ENCODE measurements around the gene GLRA3. TPM values are rescaled to one million over a fixed set of nuclear protein-coding genes. Genes with fewer than 3 reads are reported as not detected.

The GLRA3 gene
- total and polyA plus RNA-seq, 2 of the 8 experiments (the other 6 are each of a cell fraction or from before 2014, with no cell fraction given): 0.02 TPM; not detected in 1

- H4K8ac ChIP-seq (ENCODE audit: extremely low read depth, insufficient read depth, low read length): no peak overlapping the region
- no peak for FAIRE-seq
- no peak overlapping the region for H2BK120ac ChIP-seq (replicated peaks; ENCODE audit: low read depth, low read length)
- H2BK5ac ChIP-seq (ENCODE audit: low read depth, low read length): no peak overlapping the region
- no peak overlapping the region for H2BK15ac ChIP-seq (ENCODE audit: low read length)
- H3K36me3 ChIP-seq (ENCODE audit: control insufficient read depth in 2 of 4, insufficient read depth in 4 of 4, low read length in 3 of 4): no peaks in the 10 kb centered on the region
- H3K56ac ChIP-seq (replicated peaks; ENCODE audit: insufficient read length, low read depth, low read length): no peak overlapping the region
- no peaks in the 10 kb centered on the region for H3K27me3 ChIP-seq (replicated peaks in 1 of 4; ENCODE audit: control insufficient read depth in 3 of 4, extremely low read depth in 1 of 4, insufficient read depth in 3 of 4, low read length in 3 of 4)
- no peaks in the 10 kb centered on the region for H3K79me1 ChIP-seq (ENCODE audit: low read depth, low read length)
- no peak overlapping the region for H3K18ac ChIP-seq (ENCODE audit: extremely low read depth, low read length)
- DNase-seq (ENCODE audit: low read depth in 1 of 2, low spot score in 2 of 2): no peak
- POLR2A ChIA-PET (ENCODE audit: partially characterized antibody): no interaction called here
- H4K91ac ChIP-seq (replicated peaks; ENCODE audit: insufficient read length, low read length): no peak overlapping the region
- no peaks in the 10 kb centered on the region for H3K4me1 ChIP-seq (replicated peaks in 1 of 4; ENCODE audit: control insufficient read depth in 3 of 4, insufficient read depth in 4 of 4, low read length in 3 of 4)
- no peaks in the 10 kb centered on the region for H3K23me2 ChIP-seq (ENCODE audit: low read depth, low read length)
- H3K9ac ChIP-seq (replicated peaks in 1 of 4; ENCODE audit: extremely low read depth in 1 of 4, low read depth in 3 of 4, low read length in 3 of 4): no peak overlapping the region
- H3K79me2 ChIP-seq (ENCODE audit: control insufficient read depth in 1 of 2, insufficient read depth in 2 of 2, low read length in 2 of 2): no peaks in the 10 kb centered on the region
- WGBS, 2 experiments (ENCODE audit: extremely low coverage in 1 of 2, insufficient coverage in 1 of 2, insufficient read length in 1 of 2, insufficient replicate concordance in 2 of 2, low coverage in 1 of 2, low lambda C conversion rate in 2 of 2, missing lambda C conversion rate in 1 of 2): 71% methylated on average over 7 of the region's 7 CpGs; no CpG with 5 or more reads in 1 of the 2 experiments
- no peak overlapping the region for H4K5ac ChIP-seq (ENCODE audit: insufficient read length, low read depth, low read length)
- no peak overlapping the region for H3K4ac ChIP-seq (replicated peaks; ENCODE audit: insufficient read length, low read depth, low read length)
- H3K14ac ChIP-seq (ENCODE audit: insufficient read length): no peak overlapping the region
- no peak overlapping the region for H3K4me2 ChIP-seq (ENCODE audit: insufficient read depth in 1 of 2, low read depth in 2 of 2, low read length in 2 of 2)
- no peak overlapping the region for H2AK5ac ChIP-seq (ENCODE audit: low read depth, low read length)
- no peak overlapping the region for H2BK20ac ChIP-seq (ENCODE audit: low read length)
- H2BK12ac ChIP-seq (ENCODE audit: low read depth, low read length): no peak overlapping the region
- H4K20me1 ChIP-seq (replicated peaks in 1 of 2; ENCODE audit: control insufficient read depth in 1 of 2, insufficient read depth in 2 of 2, low read length in 2 of 2): no peaks in the 10 kb centered on the region
- no peak overlapping the region for H2AFZ ChIP-seq (ENCODE audit: low read length)
- no peaks in the 10 kb centered on the region for H3K9me3 ChIP-seq (ENCODE audit: insufficient read depth in 2 of 2, low read depth in 1 of 2, low read length in 1 of 2)
- H3K23ac ChIP-seq (ENCODE audit: insufficient read length): no peak overlapping the region
- no peak overlapping the region for H3K27ac ChIP-seq (ENCODE audit: low read depth, low read length)
- CTCF ChIA-PET (ENCODE audit: partially characterized antibody): interaction anchor here (0.6 to 2.5 kb wide), 17 partner anchors 12 to 772 kb away, joined by 3 to 13 read pairs (median 4); partner anchors contain the start of genes GLRA3 and HPGD
- H3K4me3 ChIP-seq (ENCODE audit: extremely low read depth in 1 of 4, insufficient read depth in 2 of 4, low read depth in 3 of 4, low read length in 4 of 4): no peak overlapping the region
These were observed 64.8 kb downstream of the GLRA3 start for GRCh38 chr4:174764105-174764729.

Data from H1 (cell line).